SH-SY5Y (cell line): ENCODE data around the gene PLEKHJ1.

ENCODE experiments used
- GATA2 ChIP-seq: IDR thresholded peaks from 2 replicates; pipeline ENCODE4 v1.6.1; 2011; ENCODE audit warnings: mild to moderate bottlenecking, low read depth, low read length
- GATA3 ChIP-seq: IDR thresholded peaks from 2 replicates; pipeline ENCODE4 v1.6.1; 2011; ENCODE audit warnings: low read depth, mild to moderate bottlenecking, low read length, moderate library complexity

GRCh38 chr19:2192862-2193261 lies 43.3 kb downstream of the PLEKHJ1 start:
- no peak for TF ChIP-seq GATA3
- TF ChIP-seq GATA2: no peak
